ENCODE results near the gene CRX.

CRX gene

DNA sequence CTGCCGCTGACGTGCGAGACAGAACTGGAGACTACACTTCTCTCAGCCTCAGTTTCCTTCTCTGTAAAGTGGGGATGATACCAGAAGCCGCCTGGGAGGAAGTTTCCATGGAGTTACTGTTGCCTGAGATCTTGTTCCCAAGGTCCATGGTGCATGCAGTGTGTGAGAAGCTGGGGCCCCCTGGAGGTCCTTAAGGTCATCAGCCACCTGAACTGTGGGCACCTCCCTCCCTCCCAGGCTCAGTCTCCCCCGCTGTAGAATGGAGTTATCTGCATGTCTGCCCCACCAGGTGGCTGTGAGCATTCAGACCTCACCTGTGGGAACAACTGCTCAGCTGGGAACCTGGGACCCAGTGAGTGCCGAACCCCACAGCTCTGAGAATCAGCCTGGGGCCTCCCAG, 2.7 kb downstream of the CRX start:
- H3K4me3 ChIP-seq (ENCODE audit: control insufficient read depth, low read depth, low read length) = no peak overlapping the region
- no peak for DNase-seq (ENCODE audit: low read depth)
- TF ChIP-seq, protein P1, sequence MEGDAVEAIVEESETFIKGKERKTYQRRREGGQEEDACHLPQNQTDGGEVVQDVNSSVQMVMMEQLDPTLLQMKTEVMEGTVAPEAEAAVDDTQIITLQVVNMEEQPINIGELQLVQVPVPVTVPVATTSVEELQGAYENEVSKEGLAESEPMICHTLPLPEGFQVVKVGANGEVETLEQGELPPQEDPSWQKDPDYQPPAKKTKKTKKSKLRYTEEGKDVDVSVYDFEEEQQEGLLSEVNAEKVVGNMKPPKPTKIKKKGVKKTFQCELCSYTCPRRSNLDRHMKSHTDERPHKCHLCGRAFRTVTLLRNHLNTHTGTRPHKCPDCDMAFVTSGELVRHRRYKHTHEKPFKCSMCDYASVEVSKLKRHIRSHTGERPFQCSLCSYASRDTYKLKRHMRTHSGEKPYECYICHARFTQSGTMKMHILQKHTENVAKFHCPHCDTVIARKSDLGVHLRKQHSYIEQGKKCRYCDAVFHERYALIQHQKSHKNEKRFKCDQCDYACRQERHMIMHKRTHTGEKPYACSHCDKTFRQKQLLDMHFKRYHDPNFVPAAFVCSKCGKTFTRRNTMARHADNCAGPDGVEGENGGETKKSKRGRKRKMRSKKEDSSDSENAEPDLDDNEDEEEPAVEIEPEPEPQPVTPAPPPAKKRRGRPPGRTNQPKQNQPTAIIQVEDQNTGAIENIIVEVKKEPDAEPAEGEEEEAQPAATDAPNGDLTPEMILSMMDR (IDR thresholded peaks at IDR 0.05; ENCODE audit: control insufficient read depth, insufficient read depth, low read depth, low read length, missing control alignments) = no peak

DNA sequence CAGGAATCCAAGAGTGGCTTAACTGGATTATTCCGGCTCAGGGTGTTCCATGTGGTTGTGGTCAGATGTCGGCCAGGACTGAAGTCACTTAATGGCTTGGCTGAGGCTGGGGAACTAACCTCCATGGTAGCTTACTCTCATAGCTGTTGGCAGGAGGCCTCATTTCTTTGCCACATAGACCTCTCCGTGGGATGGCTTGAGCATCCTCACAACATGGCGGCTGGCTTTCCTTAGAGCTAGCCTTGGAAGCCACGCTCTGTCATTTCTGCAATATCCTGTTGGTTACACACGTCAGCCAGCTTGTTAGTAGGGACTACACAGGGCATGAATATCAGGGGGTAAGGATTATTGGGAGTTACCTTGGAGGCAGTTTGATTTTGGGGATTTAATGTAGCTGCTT, 5.1 kb downstream of the CRX start:
- no peak for DNase-seq (ENCODE audit: low read depth)
- TF ChIP-seq, protein P1 (IDR thresholded peaks at IDR 0.05; ENCODE audit: control insufficient read depth, insufficient read depth, low read depth, low read length, missing control alignments) = no peak
- no peak overlapping the region for H3K4me3 ChIP-seq (ENCODE audit: control insufficient read depth, low read depth, low read length)

DNA sequence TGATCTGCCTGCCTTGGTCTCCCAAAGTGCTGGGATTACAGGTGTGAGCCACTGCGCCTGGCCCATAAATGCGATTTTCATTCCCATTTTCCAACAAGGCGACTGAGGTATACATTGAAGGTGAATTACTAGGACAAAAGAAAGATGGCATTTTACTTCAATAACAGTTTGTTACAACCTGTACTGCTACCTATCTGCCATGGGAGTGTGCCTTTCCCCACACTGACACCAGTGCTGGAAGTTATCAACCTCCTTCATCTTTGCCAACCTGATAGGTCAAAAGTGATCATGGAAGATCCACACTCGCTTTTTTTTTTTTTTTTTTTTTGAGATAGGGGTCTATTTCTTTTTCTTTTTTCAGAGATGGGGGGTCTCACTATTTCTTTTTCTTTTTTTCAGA, 11.0 kb downstream of the CRX start:
- H3K4me3 ChIP-seq (ENCODE audit: control insufficient read depth, low read depth, low read length) = no peak overlapping the region
- TF ChIP-seq, protein P1 (IDR thresholded peaks at IDR 0.05; ENCODE audit: control insufficient read depth, insufficient read depth, low read depth, low read length, missing control alignments) = no peak
- DNase-seq (ENCODE audit: low read depth) = no peak

DNA sequence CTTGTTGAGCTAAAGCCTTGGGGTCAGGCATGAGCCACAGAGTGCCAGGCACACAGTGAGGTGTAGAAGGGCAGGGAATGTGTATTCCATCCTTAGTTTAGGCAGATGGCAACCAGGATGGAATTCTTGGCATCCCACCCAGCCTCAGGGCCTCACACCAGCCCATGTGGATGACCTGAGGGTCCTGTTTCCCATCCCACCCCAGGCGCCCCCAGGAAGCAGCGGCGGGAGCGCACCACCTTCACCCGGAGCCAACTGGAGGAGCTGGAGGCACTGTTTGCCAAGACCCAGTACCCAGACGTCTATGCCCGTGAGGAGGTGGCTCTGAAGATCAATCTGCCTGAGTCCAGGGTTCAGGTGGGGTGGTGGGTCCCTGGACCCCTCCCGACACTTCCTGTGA, 14.3 kb downstream of the CRX start:
- TF ChIP-seq, protein P1 (IDR thresholded peaks at IDR 0.05; ENCODE audit: control insufficient read depth, insufficient read depth, low read depth, low read length, missing control alignments) = no peak
- no peak for DNase-seq (ENCODE audit: low read depth)

DNA sequence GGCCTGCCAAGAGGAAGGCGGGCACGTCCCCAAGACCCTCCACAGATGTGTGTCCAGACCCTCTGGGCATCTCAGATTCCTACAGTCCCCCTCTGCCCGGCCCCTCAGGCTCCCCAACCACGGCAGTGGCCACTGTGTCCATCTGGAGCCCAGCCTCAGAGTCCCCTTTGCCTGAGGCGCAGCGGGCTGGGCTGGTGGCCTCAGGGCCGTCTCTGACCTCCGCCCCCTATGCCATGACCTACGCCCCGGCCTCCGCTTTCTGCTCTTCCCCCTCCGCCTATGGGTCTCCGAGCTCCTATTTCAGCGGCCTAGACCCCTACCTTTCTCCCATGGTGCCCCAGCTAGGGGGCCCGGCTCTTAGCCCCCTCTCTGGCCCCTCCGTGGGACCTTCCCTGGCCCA, 17.7 kb downstream of the CRX start:
- TF ChIP-seq, protein P1 (IDR thresholded peaks at IDR 0.05; ENCODE audit: control insufficient read depth, insufficient read depth, low read depth, low read length, missing control alignments) = no peak
- no peak overlapping the region for H3K4me3 ChIP-seq (ENCODE audit: control insufficient read depth, low read depth, low read length)
- no peak for DNase-seq (ENCODE audit: low read depth)

More for the DNA sequence above, 14.3 kb downstream of the CRX start:
- no peak overlapping the region for H3K4me3 ChIP-seq (ENCODE audit: control insufficient read depth, low read depth, low read length)

DNA sequence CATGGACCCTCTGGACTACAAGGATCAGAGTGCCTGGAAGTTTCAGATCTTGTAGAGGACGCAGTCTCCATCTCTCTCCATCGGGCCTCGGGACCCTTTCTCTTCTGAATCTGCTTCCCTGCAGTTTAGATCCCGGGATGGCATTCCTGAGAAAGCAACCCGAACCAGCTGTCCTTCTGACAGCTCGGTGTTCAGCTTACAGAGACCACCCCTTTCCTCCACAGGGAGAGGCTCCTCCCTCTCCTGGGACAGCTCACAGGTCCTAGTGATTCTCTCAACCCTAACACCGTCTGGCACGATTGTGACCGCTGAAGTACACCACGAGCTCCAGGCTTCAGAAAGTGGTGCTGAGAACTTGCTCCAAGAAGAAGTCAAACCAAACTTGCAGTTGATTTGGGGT, 18.2 kb downstream of the CRX start:
- DNase-seq (ENCODE audit: low read depth) = no peak
- TF ChIP-seq, protein P1 (IDR thresholded peaks at IDR 0.05; ENCODE audit: control insufficient read depth, insufficient read depth, low read depth, low read length, missing control alignments) = no peak
- H3K4me3 ChIP-seq (ENCODE audit: control insufficient read depth, low read depth, low read length) = no peak overlapping the region

DNA sequence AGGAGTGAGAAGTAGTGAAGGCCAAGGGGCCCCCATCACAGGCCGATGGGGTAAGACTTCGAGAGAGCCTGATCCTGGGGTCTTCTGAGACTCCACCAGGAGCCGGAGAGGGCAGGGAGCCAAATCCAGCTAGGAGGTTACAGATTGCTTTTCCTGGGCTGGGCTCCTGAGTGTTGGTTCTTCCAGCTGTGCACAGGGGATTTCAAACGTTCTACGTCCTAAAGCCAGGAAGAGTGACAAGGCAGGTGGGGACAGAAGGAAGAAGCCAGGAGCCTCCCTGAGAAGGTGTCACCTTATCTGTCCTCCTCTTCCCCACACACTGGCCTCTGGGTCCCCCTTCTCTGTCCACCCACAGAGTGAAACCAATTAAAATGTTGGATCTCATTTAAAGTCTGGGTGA, 21.2 kb downstream of the CRX start:
- no peak overlapping the region for H3K4me3 ChIP-seq (ENCODE audit: control insufficient read depth, low read depth, low read length)
- DNase-seq (ENCODE audit: low read depth) = no peak
- TF ChIP-seq, protein P1 (IDR thresholded peaks at IDR 0.05; ENCODE audit: control insufficient read depth, insufficient read depth, low read depth, low read length, missing control alignments) = no peak
